WTC11 (cell line): ENCODE results near the gene PSMC4. TPM values are rescaled to one million over a fixed set of nuclear protein-coding genes. Genes with fewer than 3 reads are reported as not detected.
A peak's percentile ranks its signal among the peaks of the same experiment; 100 is the strongest.

Source experiments
- ATAC-seq: fragments of 200-7000 bp; cut with Tn5 transposase; 2 replicates; pipeline ENCODE4 v1.10.0; 2021; ENCODE audit warnings: mild to moderate bottlenecking, moderate library complexity
- CTCF ChIA-PET: fragments of 300-600 bp; sonication (Branson Sonifier 250); formaldehyde crosslinking; loops from one replicate; lab custom pipeline; 2021; ENCODE audit warnings: antibody characterized with exemption; lab: Charles Lee
- POLR2A ChIA-PET: fragments of 350-600 bp; sonication (Branson Sonifier 250); formaldehyde crosslinking; loops from one replicate; lab custom pipeline; 2021; ENCODE audit warnings: antibody characterized with exemption; lab: Charles Lee
- DNase-seq: peaks from one replicate; pipeline ENCODE4 v3.0.0; 2021; ENCODE audit warnings: low spot score
- H3K27ac Mint-ChIP-seq: 2 replicates; pipeline ENCODE4 v1.8.0; 2021; ENCODE audit warnings: mixed read lengths
- H3K27me3 Mint-ChIP-seq: 2 replicates; pipeline ENCODE4 v1.8.0; 2021; ENCODE audit warnings: low read depth, mild to moderate bottlenecking, moderate library complexity, mixed read lengths
- H3K36me3 Mint-ChIP-seq: 2 replicates; pipeline ENCODE4 v1.8.0; 2021; ENCODE audit warnings: mixed read lengths
- H3K4me1 Mint-ChIP-seq: 2 replicates; pipeline ENCODE4 v1.8.0; 2022; ENCODE audit warnings: mixed read lengths
- H3K4me3 Mint-ChIP-seq: 2 replicates; pipeline ENCODE4 v1.8.0; 2021; ENCODE audit warnings: mild to moderate bottlenecking, moderate library complexity, mixed read lengths
- H3K9me3 Mint-ChIP-seq: 2 replicates; pipeline ENCODE4 v1.8.0; 2021; ENCODE audit warnings: mixed read lengths
- FOXK1 ChIP-seq: sonication (generic); formaldehyde crosslinking; IDR thresholded peaks from 2 replicates; pipeline ENCODE4 v1.8.0; 2022; ENCODE audit warnings: mild to moderate bottlenecking, moderate library complexity, missing genetic modification reagents
- JUN ChIP-seq: sonication (generic); formaldehyde crosslinking; IDR thresholded peaks from 2 replicates; pipeline ENCODE4 v1.8.0; 2023; ENCODE audit warnings: mild to moderate bottlenecking, missing genetic modification reagents
- SMAD4 ChIP-seq: sonication (generic); formaldehyde crosslinking; IDR thresholded peaks from 2 replicates; pipeline ENCODE4 v1.8.0; 2022; ENCODE audit warnings: mild to moderate bottlenecking, missing genetic modification reagents
- SP1 ChIP-seq: sonication (generic); formaldehyde crosslinking; conservative IDR thresholded peaks from 2 replicates; pipeline ENCODE4 v1.8.1; 2022; ENCODE audit warnings: missing genetic modification reagents
- ZNF263 ChIP-seq: sonication (generic); formaldehyde crosslinking; IDR thresholded peaks from 2 replicates; pipeline ENCODE4 v1.8.1; 2022; ENCODE audit warnings: low read depth, mild to moderate bottlenecking, moderate library complexity, missing genetic modification reagents
- total RNA-seq: library from RNA; stranded (reverse); gene quantifications from 3 replicates; pipeline ENCODE4 v1.2.3, GENCODE V29; 2021
- TF ChIP-seq, protein P1 (sequence below): sonication (generic); formaldehyde crosslinking; IDR thresholded peaks from 2 replicates; pipeline ENCODE4 v1.8.1; 2023; ENCODE audit warnings: mild to moderate bottlenecking, missing genetic modification reagents, moderate library complexity
- TF ChIP-seq, protein P2 (sequence below): fragments of 250-450 bp; sonication (Bioruptor Pico); IDR thresholded peaks from 2 replicates; pipeline ENCODE4 v2.1.2; 2022; ENCODE audit warnings: mild to moderate bottlenecking, moderate library complexity
- TF ChIP-seq, protein P3 (sequence below): fragments of 250-450 bp; sonication (Bioruptor Pico); IDR thresholded peaks from 2 replicates; pipeline ENCODE4 v1.9.0; 2021; ENCODE audit warnings: mild to moderate bottlenecking
- TF ChIP-seq, protein P4 (sequence below): fragments of 250-450 bp; sonication (Bioruptor Pico); IDR thresholded peaks from 2 replicates; pipeline ENCODE4 v1.9.0; 2021; ENCODE audit warnings: moderate library complexity, mild to moderate bottlenecking, inconsistent platforms, borderline replicate concordance
- TF ChIP-seq, protein P5 (sequence below): sonication (generic); formaldehyde crosslinking; IDR thresholded peaks from 2 replicates; pipeline ENCODE4 v1.8.0; 2022; ENCODE audit warnings: mild to moderate bottlenecking, missing genetic modification reagents
- TF ChIP-seq, protein P6 (sequence below): sonication (generic); formaldehyde crosslinking; IDR thresholded peaks from 2 replicates; pipeline ENCODE4 v1.8.0; 2022; ENCODE audit warnings: mild to moderate bottlenecking, missing genetic modification reagents
- TF ChIP-seq, protein P7 (sequence below): sonication (generic); formaldehyde crosslinking; IDR thresholded peaks from 2 replicates; pipeline ENCODE4 v1.8.1; 2023; ENCODE audit warnings: mild to moderate bottlenecking, missing genetic modification reagents
- TF ChIP-seq, protein P8 (sequence below): fragments of 250-450 bp; sonication (Bioruptor Pico); IDR thresholded peaks from 2 replicates; pipeline ENCODE4 v1.8.0; 2021; ENCODE audit warnings: mild to moderate bottlenecking
- TF ChIP-seq, protein P9 (sequence below): sonication (generic); formaldehyde crosslinking; IDR thresholded peaks from 2 replicates; pipeline ENCODE4 v1.8.1; 2023; ENCODE audit warnings: mild to moderate bottlenecking, missing genetic modification reagents, moderate library complexity

PSMC4 gene
- total RNA-seq, 1 experiment from 2014 or later = 105 TPM

DNA sequence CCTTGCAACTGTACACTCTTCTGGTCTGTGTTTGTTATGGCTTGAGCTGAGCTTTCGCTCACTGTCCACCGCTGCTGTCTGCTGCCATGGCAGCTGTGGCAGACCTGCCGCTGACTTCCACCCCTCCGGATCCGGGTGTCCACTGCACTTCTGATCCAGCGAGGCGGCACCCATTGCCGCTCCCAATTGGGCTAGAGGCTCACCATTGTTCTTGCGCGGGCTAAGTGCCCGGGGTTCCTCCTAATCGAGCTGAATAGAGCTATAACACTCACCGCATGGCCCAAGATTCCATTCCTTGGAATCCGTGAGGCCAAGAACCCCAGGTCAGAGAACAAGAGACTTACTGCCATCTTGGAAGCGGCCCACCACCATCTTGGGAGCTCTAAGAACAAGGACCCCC lies 2.2 kb upstream of the PSMC4 start:
- Mint-ChIP-seq H3K36me3 (peaks cover 18% of the 10 kb centered on the region), H3K4me3 (peak overlapping the region; percentile 10; the same call in 1 of the 2 replicates), H3K27ac (peak overlapping the region; percentile 42; the same call in 1 of the 2 replicates), H3K4me1 (peaks cover 25% of the 10 kb centered on the region), H3K9me3 (no peaks in the 10 kb centered on the region)
- DNase-seq (no peak), ATAC-seq (no peak)
- CTCF ChIA-PET = interaction anchor here (2.6 kb wide), 1 partner anchor 176 kb away, joined by 19 read pairs; no protein-coding TSS in a partner anchor
- TF ChIP-seq JUN (no peak), FOXK1 (CRISPR knock-in tag) (no peak)
- TF ChIP-seq, protein P1, sequence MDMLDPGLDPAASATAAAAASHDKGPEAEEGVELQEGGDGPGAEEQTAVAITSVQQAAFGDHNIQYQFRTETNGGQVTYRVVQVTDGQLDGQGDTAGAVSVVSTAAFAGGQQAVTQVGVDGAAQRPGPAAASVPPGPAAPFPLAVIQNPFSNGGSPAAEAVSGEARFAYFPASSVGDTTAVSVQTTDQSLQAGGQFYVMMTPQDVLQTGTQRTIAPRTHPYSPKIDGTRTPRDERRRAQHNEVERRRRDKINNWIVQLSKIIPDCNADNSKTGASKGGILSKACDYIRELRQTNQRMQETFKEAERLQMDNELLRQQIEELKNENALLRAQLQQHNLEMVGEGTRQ (CRISPR knock-in tag) = no peak
- TF ChIP-seq, all 79 proteins: peak for 0
- POLR2A ChIA-PET = no interaction called here
- H3K27me3 Mint-ChIP-seq = no peaks in the 10 kb centered on the region

DNA sequence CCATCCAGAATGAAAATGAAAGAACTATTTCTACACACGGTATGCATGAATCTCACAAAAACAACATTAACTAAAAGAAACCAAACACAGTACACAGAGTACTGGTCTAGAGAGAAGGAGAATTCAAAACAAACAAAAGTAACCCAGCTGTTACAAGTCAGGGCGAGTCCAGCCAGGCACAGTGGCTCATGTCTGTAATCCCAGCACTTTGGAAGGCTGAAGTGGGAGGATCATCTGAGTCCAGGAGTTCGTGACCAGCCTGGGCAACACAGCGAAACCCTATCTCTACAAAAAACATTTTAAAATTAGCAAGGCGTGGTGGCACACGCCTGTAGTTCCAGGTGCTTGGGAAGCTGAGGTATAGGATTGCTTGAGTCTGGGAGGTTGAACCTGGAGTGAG lies 1.7 kb upstream of the PSMC4 start:
- peaks cover 21% of the 10 kb centered on the region for H3K36me3 Mint-ChIP-seq
- ATAC-seq (no peak), DNase-seq (no peak)
- TF ChIP-seq, protein P2, sequence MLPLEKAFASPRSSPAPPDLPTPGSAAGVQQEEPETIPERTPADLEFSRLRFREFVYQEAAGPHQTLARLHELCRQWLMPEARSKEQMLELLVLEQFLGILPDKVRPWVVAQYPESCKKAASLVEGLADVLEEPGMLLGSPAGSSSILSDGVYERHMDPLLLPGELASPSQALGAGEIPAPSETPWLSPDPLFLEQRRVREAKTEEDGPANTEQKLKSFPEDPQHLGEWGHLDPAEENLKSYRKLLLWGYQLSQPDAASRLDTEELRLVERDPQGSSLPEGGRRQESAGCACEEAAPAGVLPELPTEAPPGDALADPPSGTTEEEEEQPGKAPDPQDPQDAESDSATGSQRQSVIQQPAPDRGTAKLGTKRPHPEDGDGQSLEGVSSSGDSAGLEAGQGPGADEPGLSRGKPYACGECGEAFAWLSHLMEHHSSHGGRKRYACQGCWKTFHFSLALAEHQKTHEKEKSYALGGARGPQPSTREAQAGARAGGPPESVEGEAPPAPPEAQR = no peak
- TF ChIP-seq, protein P3, sequence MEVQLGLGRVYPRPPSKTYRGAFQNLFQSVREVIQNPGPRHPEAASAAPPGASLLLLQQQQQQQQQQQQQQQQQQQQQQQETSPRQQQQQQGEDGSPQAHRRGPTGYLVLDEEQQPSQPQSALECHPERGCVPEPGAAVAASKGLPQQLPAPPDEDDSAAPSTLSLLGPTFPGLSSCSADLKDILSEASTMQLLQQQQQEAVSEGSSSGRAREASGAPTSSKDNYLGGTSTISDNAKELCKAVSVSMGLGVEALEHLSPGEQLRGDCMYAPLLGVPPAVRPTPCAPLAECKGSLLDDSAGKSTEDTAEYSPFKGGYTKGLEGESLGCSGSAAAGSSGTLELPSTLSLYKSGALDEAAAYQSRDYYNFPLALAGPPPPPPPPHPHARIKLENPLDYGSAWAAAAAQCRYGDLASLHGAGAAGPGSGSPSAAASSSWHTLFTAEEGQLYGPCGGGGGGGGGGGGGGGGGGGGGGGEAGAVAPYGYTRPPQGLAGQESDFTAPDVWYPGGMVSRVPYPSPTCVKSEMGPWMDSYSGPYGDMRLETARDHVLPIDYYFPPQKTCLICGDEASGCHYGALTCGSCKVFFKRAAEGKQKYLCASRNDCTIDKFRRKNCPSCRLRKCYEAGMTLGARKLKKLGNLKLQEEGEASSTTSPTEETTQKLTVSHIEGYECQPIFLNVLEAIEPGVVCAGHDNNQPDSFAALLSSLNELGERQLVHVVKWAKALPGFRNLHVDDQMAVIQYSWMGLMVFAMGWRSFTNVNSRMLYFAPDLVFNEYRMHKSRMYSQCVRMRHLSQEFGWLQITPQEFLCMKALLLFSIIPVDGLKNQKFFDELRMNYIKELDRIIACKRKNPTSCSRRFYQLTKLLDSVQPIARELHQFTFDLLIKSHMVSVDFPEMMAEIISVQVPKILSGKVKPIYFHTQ (CRISPR knock-in tag) = no peak
- TF ChIP-seq ZNF263 (CRISPR knock-in tag) (no peak), SP1 (CRISPR knock-in tag) (no peak)
- TF ChIP-seq, protein P4, sequence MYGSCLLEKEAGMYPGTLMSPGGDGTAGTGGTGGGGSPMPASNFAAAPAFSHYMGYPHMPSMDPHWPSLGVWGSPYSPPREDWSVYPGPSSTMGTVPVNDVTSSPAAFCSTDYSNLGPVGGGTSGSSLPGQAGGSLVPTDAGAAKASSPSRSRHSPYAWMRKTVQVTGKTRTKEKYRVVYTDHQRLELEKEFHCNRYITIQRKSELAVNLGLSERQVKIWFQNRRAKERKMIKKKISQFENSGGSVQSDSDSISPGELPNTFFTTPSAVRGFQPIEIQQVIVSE (CRISPR knock-in tag) = no peak
- H3K27me3 Mint-ChIP-seq = no peaks in the 10 kb centered on the region
- ChIA-PET POLR2A (interaction anchor here (0.7 kb wide), 1 partner anchor 10 kb away, joined by 3 read pairs; no protein-coding TSS in a partner anchor), CTCF (interaction anchor here (2.0 to 2.6 kb wide), 2 partner anchors 88 to 177 kb away, joined by 19 to 23 read pairs; no protein-coding TSS in a partner anchor)
- H3K4me1 Mint-ChIP-seq = peaks cover 25% of the 10 kb centered on the region
- peak overlapping the region; percentile 97 for H3K4me3 Mint-ChIP-seq
- H3K9me3 Mint-ChIP-seq = no peaks in the 10 kb centered on the region
- peak overlapping the region; percentile 42; the same call in 1 of the 2 replicates for H3K27ac Mint-ChIP-seq

DNA sequence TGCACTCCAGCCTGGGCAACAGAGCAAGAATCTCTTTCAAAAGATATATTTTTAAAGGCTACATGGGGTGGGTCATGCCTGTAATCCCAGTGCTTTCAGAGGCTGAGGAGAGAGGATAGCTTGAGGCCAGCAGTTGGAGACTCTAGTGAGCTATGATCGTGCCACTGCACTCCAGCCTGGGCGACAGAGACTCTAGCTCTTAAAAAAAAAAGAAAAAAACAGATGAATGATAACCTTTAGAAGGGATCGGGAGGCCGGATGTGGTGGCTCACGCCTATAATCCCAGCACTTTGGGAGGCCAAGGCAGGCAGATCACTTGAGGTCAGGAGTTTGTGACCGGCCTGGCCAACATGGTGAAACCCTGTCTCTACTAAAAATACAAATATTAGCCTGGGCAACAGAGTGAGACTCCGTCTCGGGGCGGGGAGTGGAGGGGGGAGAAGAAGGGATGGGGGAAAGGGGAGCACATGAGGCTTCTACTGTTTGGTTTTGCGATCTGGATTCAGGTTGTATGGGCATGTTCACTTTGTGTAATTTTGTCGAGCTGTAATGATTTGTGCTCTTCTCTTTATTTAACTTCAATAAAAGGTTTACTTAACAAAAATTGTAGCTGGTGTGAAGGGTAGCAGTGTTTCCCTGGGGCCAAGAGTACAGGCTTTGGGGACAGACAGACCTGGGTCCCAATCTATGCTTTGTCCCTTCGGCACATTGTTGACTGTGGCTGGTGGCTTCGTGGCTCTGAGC lies 1.1 kb upstream of the PSMC4 start:
- Mint-ChIP-seq H3K9me3 (no peaks in the 10 kb centered on the region), H3K4me1 (peaks cover 25% of the 10 kb centered on the region), H3K27me3 (no peaks in the 10 kb centered on the region), H3K27ac (peak overlapping the region; percentile 96), H3K4me3 (peak overlapping the region; percentile 97), H3K36me3 (peaks cover 27% of the 10 kb centered on the region)
- ChIA-PET POLR2A (interaction anchor here (0.6 to 1.2 kb wide), 8 partner anchors 8 to 121 kb away, joined by 3 to 10 read pairs (median 4); partner anchors contain the start of genes ZNF546 and ZNF780A), CTCF (interaction anchor here (0.8 to 2.6 kb wide), 19 partner anchors 9 to 248 kb away, joined by 3 to 23 read pairs (median 5); partner anchors contain the start of genes DYRK1B, TTC9B and ZNF546)
- ATAC-seq (no peak), DNase-seq (no peak)
- TF ChIP-seq, protein P2 = no peak
- TF ChIP-seq SMAD4 (CRISPR knock-in tag) = no peak
- TF ChIP-seq, protein P5, sequence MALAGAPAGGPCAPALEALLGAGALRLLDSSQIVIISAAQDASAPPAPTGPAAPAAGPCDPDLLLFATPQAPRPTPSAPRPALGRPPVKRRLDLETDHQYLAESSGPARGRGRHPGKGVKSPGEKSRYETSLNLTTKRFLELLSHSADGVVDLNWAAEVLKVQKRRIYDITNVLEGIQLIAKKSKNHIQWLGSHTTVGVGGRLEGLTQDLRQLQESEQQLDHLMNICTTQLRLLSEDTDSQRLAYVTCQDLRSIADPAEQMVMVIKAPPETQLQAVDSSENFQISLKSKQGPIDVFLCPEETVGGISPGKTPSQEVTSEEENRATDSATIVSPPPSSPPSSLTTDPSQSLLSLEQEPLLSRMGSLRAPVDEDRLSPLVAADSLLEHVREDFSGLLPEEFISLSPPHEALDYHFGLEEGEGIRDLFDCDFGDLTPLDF = no peak
- TF ChIP-seq, protein P6, sequence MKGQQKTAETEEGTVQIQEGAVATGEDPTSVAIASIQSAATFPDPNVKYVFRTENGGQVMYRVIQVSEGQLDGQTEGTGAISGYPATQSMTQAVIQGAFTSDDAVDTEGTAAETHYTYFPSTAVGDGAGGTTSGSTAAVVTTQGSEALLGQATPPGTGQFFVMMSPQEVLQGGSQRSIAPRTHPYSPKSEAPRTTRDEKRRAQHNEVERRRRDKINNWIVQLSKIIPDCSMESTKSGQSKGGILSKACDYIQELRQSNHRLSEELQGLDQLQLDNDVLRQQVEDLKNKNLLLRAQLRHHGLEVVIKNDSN = no peak
- TF ChIP-seq, protein P7, sequence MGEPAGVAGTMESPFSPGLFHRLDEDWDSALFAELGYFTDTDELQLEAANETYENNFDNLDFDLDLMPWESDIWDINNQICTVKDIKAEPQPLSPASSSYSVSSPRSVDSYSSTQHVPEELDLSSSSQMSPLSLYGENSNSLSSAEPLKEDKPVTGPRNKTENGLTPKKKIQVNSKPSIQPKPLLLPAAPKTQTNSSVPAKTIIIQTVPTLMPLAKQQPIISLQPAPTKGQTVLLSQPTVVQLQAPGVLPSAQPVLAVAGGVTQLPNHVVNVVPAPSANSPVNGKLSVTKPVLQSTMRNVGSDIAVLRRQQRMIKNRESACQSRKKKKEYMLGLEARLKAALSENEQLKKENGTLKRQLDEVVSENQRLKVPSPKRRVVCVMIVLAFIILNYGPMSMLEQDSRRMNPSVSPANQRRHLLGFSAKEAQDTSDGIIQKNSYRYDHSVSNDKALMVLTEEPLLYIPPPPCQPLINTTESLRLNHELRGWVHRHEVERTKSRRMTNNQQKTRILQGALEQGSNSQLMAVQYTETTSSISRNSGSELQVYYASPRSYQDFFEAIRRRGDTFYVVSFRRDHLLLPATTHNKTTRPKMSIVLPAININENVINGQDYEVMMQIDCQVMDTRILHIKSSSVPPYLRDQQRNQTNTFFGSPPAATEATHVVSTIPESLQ = no peak
- TF ChIP-seq, protein P8, sequence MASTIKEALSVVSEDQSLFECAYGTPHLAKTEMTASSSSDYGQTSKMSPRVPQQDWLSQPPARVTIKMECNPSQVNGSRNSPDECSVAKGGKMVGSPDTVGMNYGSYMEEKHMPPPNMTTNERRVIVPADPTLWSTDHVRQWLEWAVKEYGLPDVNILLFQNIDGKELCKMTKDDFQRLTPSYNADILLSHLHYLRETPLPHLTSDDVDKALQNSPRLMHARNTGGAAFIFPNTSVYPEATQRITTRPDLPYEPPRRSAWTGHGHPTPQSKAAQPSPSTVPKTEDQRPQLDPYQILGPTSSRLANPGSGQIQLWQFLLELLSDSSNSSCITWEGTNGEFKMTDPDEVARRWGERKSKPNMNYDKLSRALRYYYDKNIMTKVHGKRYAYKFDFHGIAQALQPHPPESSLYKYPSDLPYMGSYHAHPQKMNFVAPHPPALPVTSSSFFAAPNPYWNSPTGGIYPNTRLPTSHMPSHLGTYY (CRISPR knock-in tag) = no peak
- TF ChIP-seq, protein P9, sequence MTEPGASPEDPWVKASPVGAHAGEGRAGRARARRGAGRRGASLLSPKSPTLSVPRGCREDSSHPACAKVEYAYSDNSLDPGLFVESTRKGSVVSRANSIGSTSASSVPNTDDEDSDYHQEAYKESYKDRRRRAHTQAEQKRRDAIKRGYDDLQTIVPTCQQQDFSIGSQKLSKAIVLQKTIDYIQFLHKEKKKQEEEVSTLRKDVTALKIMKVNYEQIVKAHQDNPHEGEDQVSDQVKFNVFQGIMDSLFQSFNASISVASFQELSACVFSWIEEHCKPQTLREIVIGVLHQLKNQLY (CRISPR knock-in tag) = no peak
